ENCODE data around the gene ASAP3.

- TF ChIP-seq GATA2 (IDR thresholded peaks at IDR 0.05; ENCODE audit: low read depth, low read length): no peak
- no peak for TF ChIP-seq GATA3 (IDR thresholded peaks at IDR 0.05; ENCODE audit: low read depth, low read length)
Observed at GRCh38 chr1:23496490-23497181, 12.7 kb upstream of the ASAP3 start.

Measured in SH-SY5Y (cell line).